HG02763 (cell line): ENCODE data around the gene P2RX6.

ENCODE experiments used
- ATAC-seq: cut with Tn5 transposase; IDR thresholded peaks from one replicate; pipeline ENCODE4 v1.9.1; 2021; ENCODE audit warnings: mild to moderate bottlenecking, moderate library complexity; ENCODE audit not compliant: unreplicated experiment

The P2RX6 gene

GRCh38 chr22:20979243-20979809 is 35.6 kb upstream of the P2RX6 start:
- ATAC-seq: no peak

GRCh38 chr22:20979940-20980453 is 35.0 kb upstream of the P2RX6 start:
- no peak for ATAC-seq

GRCh38 chr22:20980523-20980922 is 34.4 kb upstream of the P2RX6 start:
- no peak for ATAC-seq

GRCh38 chr22:20980938-20981722 is 33.8 kb upstream of the P2RX6 start:
- ATAC-seq: no peak

GRCh38 chr22:20981787-20982562 is 33.0 kb upstream of the P2RX6 start, which contains the start of gene LZTR1:
Gene LZTR1, plus strand, starts transcription at chr22:20982297. Its CDS starts 75 bp downstream, at chr22:20982372.
- peak; percentile 78 for ATAC-seq

GRCh38 chr22:20982563-20982882 is 32.4 kb upstream of the P2RX6 start:
- ATAC-seq: peak; percentile 7

- ATAC-seq: no peak
Measured at GRCh38 chr22:20983081-20983771, 31.7 kb upstream of the P2RX6 start.

GRCh38 chr22:20985720-20986119 is 29.2 kb upstream of the P2RX6 start:
- ATAC-seq: no peak

- ATAC-seq: no peak
Measured at GRCh38 chr22:20986365-20986764, 28.6 kb upstream of the P2RX6 start.

GRCh38 chr22:20987375-20987774 is 27.6 kb upstream of the P2RX6 start:
- ATAC-seq: no peak

- ATAC-seq: no peak
Measured at GRCh38 chr22:20988573-20989322, 26.2 kb upstream of the P2RX6 start.

- ATAC-seq: no peak
Measured at GRCh38 chr22:20989323-20990138, 25.4 kb upstream of the P2RX6 start.

- no peak for ATAC-seq
Measured at GRCh38 chr22:20990184-20991180, 24.5 kb upstream of the P2RX6 start.

- ATAC-seq: no peak
Measured at GRCh38 chr22:20991252-20992055, 23.5 kb upstream of the P2RX6 start.

- no peak for ATAC-seq
Measured at GRCh38 chr22:20992056-20992442, 22.9 kb upstream of the P2RX6 start.

- ATAC-seq: no peak
Measured at GRCh38 chr22:20992456-20993303, 22.3 kb upstream of the P2RX6 start.
